H1 (cell line): ENCODE results near the gene CR2. TPM values are rescaled to one million over a fixed set of nuclear protein-coding genes. Genes with fewer than 3 reads are reported as not detected.

ENCODE experiments used
- CTCF ChIA-PET: fragments of 300-600 bp; sonication (Branson Sonifier 250); formaldehyde crosslinking; loops from one replicate; lab custom pipeline; 2021; ENCODE audit not compliant: partially characterized antibody; lab: Charles Lee
- POLR2A ChIA-PET: fragments of 300-600 bp; sonication (Branson Sonifier 250); formaldehyde crosslinking; loops from one replicate; lab custom pipeline; 2021; ENCODE audit warnings: inconsistent platforms; ENCODE audit not compliant: partially characterized antibody; lab: Charles Lee
- DNase-seq, 2 experiments: peaks; one replicate each; pipeline versions ENCODE4 v3.0.0 to v3.0.0-alpha.2; 2010 to 2022; ENCODE audit warnings: low spot score in 2 of 2, low read depth in 1 of 2, mixed read lengths in 1 of 2
- FAIRE-seq: peaks from 2 replicates; lab custom pipeline; 2011; peaks lifted over from hg19 to GRCh38; lab: Jason Lieb, UNC
- H2AFZ ChIP-seq: 2 replicates; pipeline ENCODE4 v1.8.1; 2012; ENCODE audit warnings: low read length, inconsistent platforms
- H2AK5ac ChIP-seq: 2 replicates; pipeline ENCODE4 v1.6.1; 2013; ENCODE audit warnings: low read depth, low read length
- H2BK120ac ChIP-seq: replicated peaks from 2 replicates; pipeline ENCODE3; 2013; ENCODE audit warnings: low read depth, low read length, inconsistent platforms
- H2BK12ac ChIP-seq: 2 replicates; pipeline ENCODE4 v1.6.1; 2013; ENCODE audit warnings: low read depth, low read length
- H2BK15ac ChIP-seq: 2 replicates; pipeline ENCODE4 v1.6.1; 2013; ENCODE audit warnings: low read length
- H2BK20ac ChIP-seq: 2 replicates; pipeline ENCODE4 v1.6.1; 2013; ENCODE audit warnings: low read length
- H2BK5ac ChIP-seq: 2 replicates; pipeline ENCODE4 v1.6.1; 2013; ENCODE audit warnings: low read depth, low read length
- H3K14ac ChIP-seq: 2 replicates; pipeline ENCODE4 v1.6.1; 2013; ENCODE audit warnings: inconsistent platforms; ENCODE audit not compliant: insufficient read length
- H3K18ac ChIP-seq: 2 replicates; pipeline ENCODE4 v1.6.1; 2013; ENCODE audit warnings: low read length; ENCODE audit errors: extremely low read depth
- H3K23ac ChIP-seq: 2 replicates; pipeline ENCODE4 v1.6.1; 2013; ENCODE audit warnings: inconsistent platforms; ENCODE audit not compliant: insufficient read length
- H3K23me2 ChIP-seq: 2 replicates; pipeline ENCODE4 v1.6.1; 2013; ENCODE audit warnings: low read depth, low read length
- H3K27ac ChIP-seq: 2 replicates; pipeline ENCODE4 v1.6.1; 2011; ENCODE audit warnings: low read depth, low read length, inconsistent platforms
- H3K27me3 ChIP-seq, 4 experiments: replicated peaks in 1 of 4; 1 replicate in 1 of 4; 2 replicates in 3 of 4; pipeline versions ENCODE4 v1.6.1 to v1.8.1; 2011 to 2013; ENCODE audit warnings: low read length in 3 of 4, mild to moderate bottlenecking in 3 of 4, inconsistent platforms in 2 of 4, mixed read lengths in 2 of 4, moderate library complexity in 1 of 4; ENCODE audit not compliant: control insufficient read depth in 3 of 4, insufficient read depth in 3 of 4; ENCODE audit errors: extremely low read depth in 1 of 4
- H3K36me3 ChIP-seq, 4 experiments: 2 replicates each; pipeline versions ENCODE4 v1.6.1 to v1.8.1; 2011 to 2013; ENCODE audit warnings: mild to moderate bottlenecking in 4 of 4, low read length in 3 of 4, moderate library complexity in 2 of 4, control low read depth in 1 of 4, inconsistent platforms in 1 of 4; ENCODE audit not compliant: insufficient read depth in 4 of 4, control insufficient read depth in 2 of 4
- H3K4ac ChIP-seq: replicated peaks from 2 replicates; pipeline ENCODE3; 2013; ENCODE audit warnings: low read length, low read depth, mixed read lengths, inconsistent platforms; ENCODE audit not compliant: insufficient read length
- H3K4me1 ChIP-seq, 4 experiments: replicated peaks in 1 of 4; 1 replicate in 1 of 4; 2 replicates in 3 of 4; pipeline versions ENCODE4 v1.6.1 to v1.8.1; 2011 to 2013; ENCODE audit warnings: low read length in 3 of 4, inconsistent platforms in 2 of 4, mixed read lengths in 1 of 4; ENCODE audit not compliant: insufficient read depth in 4 of 4, control insufficient read depth in 3 of 4
- H3K4me2 ChIP-seq, 2 experiments: 2 replicates each; pipeline versions ENCODE4 v1.6.1 to v1.8.1; 2011 to 2013; ENCODE audit warnings: low read depth in 2 of 2, low read length in 2 of 2, control low read depth in 1 of 2, inconsistent platforms in 1 of 2, mild to moderate bottlenecking in 1 of 2; ENCODE audit not compliant: insufficient read depth in 1 of 2
- H3K4me3 ChIP-seq, 4 experiments: fragments of 200-600, 300-600 bp in 1 of 4; sonication (generic), shearing (Covaris generic), sonication (Bioruptor Twin) in 1 of 4; 2 replicates each; pipeline versions ENCODE4 v1.5.1 to v1.8.1; 2011 to 2016; ENCODE audit warnings: low read length in 4 of 4, low read depth in 3 of 4, control low read depth in 2 of 4, inconsistent platforms in 2 of 4, mild to moderate bottlenecking in 2 of 4, mixed read lengths in 1 of 4, moderate library complexity in 1 of 4; ENCODE audit not compliant: insufficient read depth in 2 of 4; ENCODE audit errors: extremely low read depth in 1 of 4
- H3K56ac ChIP-seq: replicated peaks from 2 replicates; pipeline ENCODE3; 2013; ENCODE audit warnings: low read depth, mild to moderate bottlenecking, mixed read lengths, low read length, inconsistent platforms; ENCODE audit not compliant: insufficient read length
- H3K79me1 ChIP-seq: 2 replicates; pipeline ENCODE4 v1.6.1; 2013; ENCODE audit warnings: low read depth, low read length, control low read depth
- H3K79me2 ChIP-seq, 2 experiments: 2 replicates each; pipeline versions ENCODE4 v1.6.1 to v1.8.1; 2012 to 2013; ENCODE audit warnings: low read length in 2 of 2, mild to moderate bottlenecking in 2 of 2, inconsistent platforms in 1 of 2; ENCODE audit not compliant: insufficient read depth in 2 of 2, control insufficient read depth in 1 of 2
- H3K9ac ChIP-seq, 4 experiments: replicated peaks in 1 of 4; 1 replicate in 1 of 4; 2 replicates in 3 of 4; pipeline versions ENCODE4 v1.6.1 to v1.8.1; 2011 to 2013; ENCODE audit warnings: low read depth in 3 of 4, low read length in 3 of 4, control low read depth in 2 of 4, mild to moderate bottlenecking in 2 of 4, moderate library complexity in 2 of 4, inconsistent platforms in 1 of 4; ENCODE audit errors: extremely low read depth in 1 of 4
- H3K9me3 ChIP-seq, 2 experiments: 2 replicates each; pipeline versions ENCODE4 v1.6.1 to v1.8.1; 2012 to 2013; ENCODE audit warnings: mild to moderate bottlenecking in 2 of 2, moderate library complexity in 2 of 2, control low read depth in 1 of 2, inconsistent platforms in 1 of 2, low read depth in 1 of 2, low read length in 1 of 2, mixed read lengths in 1 of 2; ENCODE audit not compliant: insufficient read depth in 2 of 2
- H4K20me1 ChIP-seq, 2 experiments: replicated peaks in 1 of 2; 2 replicates each; pipeline versions ENCODE3 to v1.8.1; 2011 to 2013; ENCODE audit warnings: inconsistent platforms in 2 of 2, low read length in 2 of 2, mild to moderate bottlenecking in 1 of 2; ENCODE audit not compliant: insufficient read depth in 2 of 2, control insufficient read depth in 1 of 2
- H4K5ac ChIP-seq: 2 replicates; pipeline ENCODE4 v1.6.1; 2013; ENCODE audit warnings: low read length, low read depth, mixed read lengths, inconsistent platforms; ENCODE audit not compliant: insufficient read length
- H4K8ac ChIP-seq: 2 replicates; pipeline ENCODE4 v1.8.0; 2013; ENCODE audit warnings: mild to moderate bottlenecking, moderate library complexity, low read length, inconsistent platforms; ENCODE audit not compliant: insufficient read depth; ENCODE audit errors: extremely low read depth
- H4K91ac ChIP-seq: replicated peaks from 2 replicates; pipeline ENCODE3; 2013; ENCODE audit warnings: low read length, mixed read lengths, inconsistent platforms; ENCODE audit not compliant: insufficient read length
- CBX5 ChIP-seq: fragments of 300-800, 300-1000 bp; sonication (generic); IDR thresholded peaks from 2 replicates; pipeline ENCODE4 v1.7.1; 2016; ENCODE audit warnings: antibody characterized with exemption, low read length, low read depth
- FOSL1 ChIP-seq: IDR thresholded peaks from 2 replicates; pipeline ENCODE4 v1.6.1; 2011; ENCODE audit warnings: mild to moderate bottlenecking, low read depth, low read length, moderate library complexity; ENCODE audit not compliant: insufficient read depth
- GTF2F1 ChIP-seq: IDR thresholded peaks from 2 replicates; pipeline ENCODE4 v1.6.1; 2012; ENCODE audit warnings: low read depth, low read length, improper control_type of control experiment, borderline replicate concordance
- HDAC2 ChIP-seq, 2 experiments: fragments of 300-600 bp in 1 of 2; sonication (generic) in 1 of 2; IDR thresholded peaks; 2 replicates each; pipeline ENCODE4 v1.6.1; 2011 to 2012; ENCODE audit warnings: low read depth in 2 of 2, low read length in 2 of 2, mild to moderate bottlenecking in 2 of 2, moderate library complexity in 2 of 2, borderline replicate concordance in 1 of 2, inconsistent platforms in 1 of 2
- HDAC6 ChIP-seq: IDR thresholded peaks from one replicate; pipeline ENCODE4 v1.7.1; 2012; ENCODE audit warnings: low read depth, mild to moderate bottlenecking, inconsistent platforms, low read length, moderate library complexity
- KDM1A ChIP-seq: fragments of 200-600, 300-600 bp; sonication (generic); IDR thresholded peaks from 2 replicates; pipeline ENCODE4 v1.7.1; 2016; ENCODE audit warnings: mild to moderate bottlenecking, low read length, borderline replicate concordance
- NRF1 ChIP-seq: IDR thresholded peaks from 2 replicates; pipeline ENCODE4 v1.6.1; 2011; ENCODE audit warnings: mild to moderate bottlenecking, low read depth, low read length, improper control_type of control experiment
- RBBP5 ChIP-seq: IDR thresholded peaks from 2 replicates; pipeline ENCODE4 v1.7.1; 2012; ENCODE audit warnings: low read depth, mild to moderate bottlenecking, inconsistent platforms, low read length, moderate library complexity, borderline replicate concordance
- SP1 ChIP-seq: IDR thresholded peaks from 2 replicates; pipeline ENCODE4 v1.6.1; 2011; ENCODE audit warnings: low read depth, low read length
- SP4 ChIP-seq: IDR thresholded peaks from 2 replicates; pipeline ENCODE4 v1.6.1; 2012; ENCODE audit warnings: low read length, inconsistent platforms
- TCF12 ChIP-seq: IDR thresholded peaks from 2 replicates; pipeline ENCODE4 v1.6.1; 2011; ENCODE audit warnings: low read depth, mild to moderate bottlenecking, low read length
- ZNF274 ChIP-seq: IDR thresholded peaks from 2 replicates; pipeline ENCODE4 v1.7.0; 2012; ENCODE audit warnings: low read length, borderline replicate concordance; ENCODE audit errors: extremely low read depth
- WGBS, 2 experiments: shearing (Covaris generic) in 1 of 2; methylation state at CpG; one replicate each; pipeline versions ENCODE4 v1.1.6 to v1.1.7; 2013 to 2015; ENCODE audit warnings: low lambda C conversion rate in 2 of 2, mixed read lengths in 2 of 2, inconsistent platforms in 1 of 2, low coverage in 1 of 2, missing lambda C conversion rate in 1 of 2; ENCODE audit not compliant: insufficient replicate concordance in 2 of 2, insufficient coverage in 1 of 2, insufficient read length in 1 of 2; ENCODE audit errors: extremely low coverage in 1 of 2, missing lambda C conversion rate in 1 of 2; 5-methylcytosine and 5-hydroxymethylcytosine counted together
- polyA plus RNA-seq, 7 experiments: library from polyadenylated mRNA; depleted of rRNA in 3 of 7; stranded (reverse) in 5 of 7; unstranded in 2 of 7; fragments of >200 nt in 5 of 7; fragments of 200-250 nt in 2 of 7; gene quantifications; 1 replicate in 5 of 7; 2 replicates in 1 of 7; 4 replicates in 1 of 7; pipeline versions ENCODE4 v1.2.1 to v1.2.3, GENCODE V29; 2011 to 2013; ENCODE audit warnings: missing spikeins in 2 of 7, mixed read lengths in 2 of 7
- total RNA-seq: library from RNA; stranded (reverse); fragmentation: NEBNext Ultra II Directional; extraction: Animal tissue kit (Norgen Biotek cat#: 25700); gene quantifications from 2 replicates; pipeline ENCODE4 v1.2.1, GENCODE V29; 2021
- TF ChIP-seq, protein P1 (sequence below): IDR thresholded peaks from 2 replicates; pipeline ENCODE4 v1.6.1; 2012; ENCODE audit warnings: inconsistent platforms
- TF ChIP-seq, protein P2 (sequence below): IDR thresholded peaks from 2 replicates; pipeline ENCODE4 v1.6.1; 2012; ENCODE audit warnings: inconsistent platforms

CR2 gene
- total and polyA plus RNA-seq, 2 of the 8 experiments (the other 6 are each of a cell fraction or from before 2014, with no cell fraction given) = 1.7 to 3.0 TPM

DNA sequence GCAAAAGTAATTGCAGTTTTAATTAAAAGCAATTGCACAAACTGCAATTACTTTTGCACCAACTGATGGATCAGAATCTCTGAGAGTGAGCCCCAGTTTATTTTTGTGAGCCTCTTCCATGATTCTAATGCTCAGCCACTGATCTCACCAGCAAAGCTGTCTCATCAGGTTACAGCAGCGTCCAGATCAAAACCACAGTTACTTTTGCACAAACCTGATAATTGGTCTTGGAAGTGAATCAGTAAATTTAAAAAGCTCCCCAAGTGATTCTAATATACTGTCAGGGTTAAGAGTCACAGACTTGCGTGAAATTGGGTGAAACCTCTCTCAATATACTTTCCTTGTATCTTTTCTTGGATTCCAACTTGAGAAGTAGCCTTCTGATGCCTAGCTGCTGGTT lies 13.5 kb upstream of the CR2 start:
- H3K9me3 ChIP-seq = no peaks in the 10 kb centered on the region
- H3K27me3 ChIP-seq = no peaks in the 10 kb centered on the region
- H3K9ac ChIP-seq = no peak overlapping the region
- H3K4me1 ChIP-seq = no peaks in the 10 kb centered on the region
- no peak overlapping the region for H2BK15ac ChIP-seq
- H2BK120ac ChIP-seq = no peak overlapping the region
- 90% methylated on average over 2 of the region's 2 CpGs; no CpG with 5 or more reads in 1 of the 2 experiments for WGBS, 2 experiments
- FAIRE-seq = no peak
- H3K18ac ChIP-seq = no peak overlapping the region
- no peaks in the 10 kb centered on the region for H3K36me3 ChIP-seq
- H3K23me2 ChIP-seq = no peaks in the 10 kb centered on the region
- no peak for DNase-seq
- no peaks in the 10 kb centered on the region for H3K79me2 ChIP-seq
- H3K14ac ChIP-seq = no peak overlapping the region
- H3K79me1 ChIP-seq = no peaks in the 10 kb centered on the region
- no peak overlapping the region for H4K8ac ChIP-seq
- H2BK20ac ChIP-seq = no peak overlapping the region
- ChIA-PET POLR2A (no interaction called here), CTCF (interaction anchor here (0.6 to 1.6 kb wide), 3 partner anchors 36 to 779 kb away, joined by 3 to 5 read pairs (median 3); no protein-coding TSS in a partner anchor)
- no peaks in the 10 kb centered on the region for H4K20me1 ChIP-seq
- H3K56ac ChIP-seq = no peak overlapping the region
- no peak overlapping the region for H3K23ac ChIP-seq
- H2AK5ac ChIP-seq = no peak overlapping the region
- H2BK5ac ChIP-seq = no peak overlapping the region
- H4K5ac ChIP-seq = no peak overlapping the region
- no peak overlapping the region for H3K4me2 ChIP-seq
- no peak overlapping the region for H3K27ac ChIP-seq
- no peak overlapping the region for H3K4me3 ChIP-seq
- H2AFZ ChIP-seq = no peak overlapping the region
- H2BK12ac ChIP-seq = no peak overlapping the region
- no peak overlapping the region for H4K91ac ChIP-seq
- no peak overlapping the region for H3K4ac ChIP-seq
- no peak for TF ChIP-seq ZNF274
- TF ChIP-seq KDM1A = no peak
- TF ChIP-seq TCF12 = no peak
- no peak for TF ChIP-seq FOSL1
- no peak for TF ChIP-seq HDAC6
- no peak for TF ChIP-seq GTF2F1
- no peak for TF ChIP-seq NRF1
- TF ChIP-seq, protein P1, sequence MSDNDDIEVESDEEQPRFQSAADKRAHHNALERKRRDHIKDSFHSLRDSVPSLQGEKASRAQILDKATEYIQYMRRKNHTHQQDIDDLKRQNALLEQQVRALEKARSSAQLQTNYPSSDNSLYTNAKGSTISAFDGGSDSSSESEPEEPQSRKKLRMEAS = no peak
- TF ChIP-seq, protein P2, sequence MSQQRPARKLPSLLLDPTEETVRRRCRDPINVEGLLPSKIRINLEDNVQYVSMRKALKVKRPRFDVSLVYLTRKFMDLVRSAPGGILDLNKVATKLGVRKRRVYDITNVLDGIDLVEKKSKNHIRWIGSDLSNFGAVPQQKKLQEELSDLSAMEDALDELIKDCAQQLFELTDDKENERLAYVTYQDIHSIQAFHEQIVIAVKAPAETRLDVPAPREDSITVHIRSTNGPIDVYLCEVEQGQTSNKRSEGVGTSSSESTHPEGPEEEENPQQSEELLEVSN = no peak
- TF ChIP-seq RBBP5 = no peak
- no peak for TF ChIP-seq CBX5
- no peak for TF ChIP-seq SP4
- no peak for TF ChIP-seq HDAC2 (IDR thresholded peaks at IDR 0.05; ENCODE audit: borderline replicate concordance in 1 of 2, low read depth in 2 of 2, low read length in 2 of 2)
- no peak for TF ChIP-seq SP1
